K562 treated with DMSO at 1 percent for 48 hours (cell line): ENCODE results near the gene SPACA1. TPM values are rescaled to one million over a fixed set of nuclear protein-coding genes. Genes with fewer than 3 reads are reported as not detected.

ENCODE experiments used
- total RNA-seq: library from RNA; unstranded; fragments of 300-600 nt; gene quantifications from 2 replicates; pipeline ENCODE4 v1.2.3, GENCODE V29; 2022; ENCODE audit warnings: low replicate concordance; ENCODE audit errors: extremely low read depth

SPACA1 gene, protein sequence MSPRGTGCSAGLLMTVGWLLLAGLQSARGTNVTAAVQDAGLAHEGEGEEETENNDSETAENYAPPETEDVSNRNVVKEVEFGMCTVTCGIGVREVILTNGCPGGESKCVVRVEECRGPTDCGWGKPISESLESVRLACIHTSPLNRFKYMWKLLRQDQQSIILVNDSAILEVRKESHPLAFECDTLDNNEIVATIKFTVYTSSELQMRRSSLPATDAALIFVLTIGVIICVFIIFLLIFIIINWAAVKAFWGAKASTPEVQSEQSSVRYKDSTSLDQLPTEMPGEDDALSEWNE
- total RNA-seq, result not detected in 2 replicates

GRCh38 chr6:88047510-88048150 lies at the start of gene SPACA1:
Gene SPACA1, plus strand, starts transcription at chr6:88047841. Its CDS starts 65 bp downstream, at chr6:88047906.

Other genes starting within 250 kb of the SPACA1 start
- gene CNR1, start 118.5 kb downstream of the SPACA1 start, total RNA-seq, result not detected in 2 replicates